Measurements from ENCODE around the gene SPNS2.

Gene SPNS2

DNA sequence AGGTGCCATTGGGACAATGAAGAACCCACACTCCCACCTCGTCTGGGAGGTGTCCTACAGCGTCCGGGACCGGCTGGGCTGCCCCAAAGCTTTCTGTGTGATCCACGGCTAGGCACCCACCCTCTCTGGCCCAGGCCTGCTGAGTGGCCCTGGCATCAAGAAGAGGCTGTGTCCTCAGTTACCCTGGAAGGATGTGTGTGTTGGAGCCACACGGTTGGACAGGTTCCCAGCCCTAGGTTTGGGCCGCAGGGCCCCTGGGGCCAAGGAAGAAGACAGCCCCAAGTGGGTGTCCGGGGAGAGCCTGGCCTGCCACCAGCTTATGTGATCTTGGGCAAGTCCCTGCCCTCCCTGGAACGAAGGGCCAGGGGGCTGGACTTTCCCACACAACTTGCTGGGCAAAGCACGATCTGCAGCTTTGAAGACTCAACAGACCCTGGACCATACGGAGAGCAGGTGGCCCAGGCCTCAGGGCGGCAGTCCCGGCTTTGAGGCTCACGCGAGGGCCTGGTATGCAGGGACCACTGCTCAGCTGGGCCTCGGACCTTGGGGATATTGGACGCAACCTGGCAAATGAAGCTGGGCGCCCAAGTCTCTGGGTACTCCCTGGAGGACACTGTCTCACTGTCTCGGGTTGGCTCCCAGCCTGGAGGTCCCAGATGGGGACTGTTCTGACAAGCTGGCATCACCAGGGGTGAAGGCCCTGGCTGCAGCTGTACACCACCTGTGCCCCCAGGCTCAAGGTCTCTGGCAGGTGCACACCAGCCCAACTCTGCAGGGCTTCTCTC, 39.0 kb downstream of the SPNS2 start:
- no peak for DNase-seq (ENCODE audit: low read depth)

DNA sequence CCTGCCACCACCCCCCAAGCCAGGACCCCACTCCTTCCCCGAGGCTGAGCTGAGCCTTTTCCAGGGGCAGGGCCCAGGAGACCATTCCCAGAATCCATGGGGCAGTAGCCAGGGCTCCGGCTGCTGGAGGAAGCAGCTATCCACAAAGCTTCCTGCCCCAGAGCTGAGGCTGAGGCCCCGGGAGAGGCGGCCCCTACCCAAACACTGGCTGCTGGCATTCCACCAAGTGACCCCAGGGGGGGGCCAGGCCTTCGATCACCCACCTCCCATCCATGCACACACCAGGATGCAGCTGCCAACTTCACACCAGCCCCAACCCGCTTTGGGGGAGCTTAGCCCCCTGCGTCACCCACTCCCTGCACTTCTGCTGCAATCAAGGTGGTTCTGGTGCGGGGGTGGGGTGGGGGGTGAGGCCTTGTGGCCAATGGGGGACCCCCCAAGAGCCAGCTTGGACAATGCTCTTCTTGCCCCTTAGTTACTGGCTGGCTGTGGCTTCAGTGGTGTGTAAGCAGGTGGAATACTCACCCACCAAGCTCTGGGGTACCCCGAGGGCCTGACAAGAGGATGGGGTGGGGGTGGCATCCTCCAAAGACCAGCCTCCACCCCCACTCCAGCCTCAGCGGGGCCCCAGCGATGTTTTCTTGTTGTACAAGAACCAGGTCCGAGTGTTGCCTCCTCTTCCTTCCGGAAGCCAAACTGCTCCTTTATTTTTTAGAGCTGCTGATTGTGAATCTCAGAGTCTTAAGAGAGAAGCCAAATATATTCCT, 39.7 kb downstream of the SPNS2 start:
- DNase-seq (ENCODE audit: low read depth) = no peak

DNA sequence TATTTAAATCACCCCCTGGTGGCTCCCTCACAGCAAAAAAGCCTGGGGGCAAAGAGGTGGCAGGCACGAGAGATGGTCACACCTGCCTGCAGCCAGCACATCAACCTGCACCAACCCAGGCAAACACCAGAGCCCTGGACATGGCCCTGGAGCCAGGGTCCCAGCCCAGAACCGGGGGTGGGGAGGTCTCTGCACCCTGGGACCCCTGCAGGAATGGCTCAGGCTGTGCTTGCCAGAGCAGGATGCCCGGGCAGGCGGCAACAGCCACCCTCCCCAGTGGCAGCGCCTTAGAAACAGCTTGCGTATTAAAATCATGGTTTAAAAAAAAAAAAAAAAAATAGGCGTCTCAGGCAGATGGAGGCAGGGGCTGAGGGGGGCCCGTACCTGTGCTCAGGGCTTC, 40.3 kb downstream of the SPNS2 start:
- DNase-seq (ENCODE audit: low read depth) = no peak

DNA sequence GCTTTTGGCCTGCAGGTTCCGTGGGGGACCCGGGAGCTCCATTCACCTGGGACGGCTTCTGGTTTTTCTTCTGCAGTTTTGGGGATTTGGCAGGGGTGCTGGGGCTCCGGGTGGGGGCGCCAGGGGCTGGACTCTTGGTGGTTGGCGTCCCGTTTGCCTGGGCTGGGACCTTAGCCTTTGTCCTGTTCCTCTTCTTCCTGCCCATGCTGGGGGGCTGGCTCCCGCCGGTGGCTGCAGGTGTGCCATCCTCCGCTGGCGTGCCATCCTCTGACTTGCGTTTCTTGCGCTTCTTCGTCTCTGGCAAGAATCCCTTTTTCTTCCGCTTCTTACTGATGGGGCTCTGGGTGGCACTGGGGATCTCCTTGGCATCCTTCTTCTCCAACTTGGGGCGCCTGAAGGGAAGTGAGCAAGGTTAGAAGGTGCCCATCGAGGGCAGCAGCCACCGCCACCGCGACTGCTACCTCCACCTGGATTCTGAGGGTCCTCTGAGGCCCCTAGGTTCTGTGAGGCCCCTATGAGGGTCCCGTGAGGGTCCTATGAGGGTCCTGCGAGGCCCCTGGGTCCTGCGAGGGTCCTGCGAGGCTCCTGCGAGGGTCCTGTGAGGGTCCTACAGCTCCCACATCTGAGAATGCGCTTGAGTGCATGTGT, 41.0 kb downstream of the SPNS2 start:
- DNase-seq (ENCODE audit: low read depth) = no peak

DNA sequence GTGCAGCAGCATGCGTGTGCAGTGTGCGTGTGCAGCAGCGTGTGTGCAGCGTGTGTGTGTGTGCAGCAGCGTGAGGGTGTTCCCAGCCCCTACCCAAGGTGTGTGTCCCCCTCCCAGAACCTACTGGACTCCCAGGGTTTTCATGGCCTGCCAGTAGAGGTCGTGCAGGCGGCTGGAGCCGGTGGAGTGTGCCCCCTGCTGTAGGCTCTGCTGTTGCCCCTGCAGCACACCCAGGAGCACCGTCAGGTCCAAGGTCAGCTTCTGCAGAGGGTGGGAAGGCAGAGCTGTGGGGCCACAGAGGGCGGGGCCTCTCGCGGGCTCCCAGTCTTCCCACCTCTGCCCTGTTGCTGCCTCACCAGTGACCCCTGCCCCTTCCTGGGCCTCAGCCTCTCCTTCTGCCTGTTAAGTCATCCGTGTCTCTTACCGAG, 41.6 kb downstream of the SPNS2 start:
- DNase-seq (ENCODE audit: low read depth) = no peak

DNA sequence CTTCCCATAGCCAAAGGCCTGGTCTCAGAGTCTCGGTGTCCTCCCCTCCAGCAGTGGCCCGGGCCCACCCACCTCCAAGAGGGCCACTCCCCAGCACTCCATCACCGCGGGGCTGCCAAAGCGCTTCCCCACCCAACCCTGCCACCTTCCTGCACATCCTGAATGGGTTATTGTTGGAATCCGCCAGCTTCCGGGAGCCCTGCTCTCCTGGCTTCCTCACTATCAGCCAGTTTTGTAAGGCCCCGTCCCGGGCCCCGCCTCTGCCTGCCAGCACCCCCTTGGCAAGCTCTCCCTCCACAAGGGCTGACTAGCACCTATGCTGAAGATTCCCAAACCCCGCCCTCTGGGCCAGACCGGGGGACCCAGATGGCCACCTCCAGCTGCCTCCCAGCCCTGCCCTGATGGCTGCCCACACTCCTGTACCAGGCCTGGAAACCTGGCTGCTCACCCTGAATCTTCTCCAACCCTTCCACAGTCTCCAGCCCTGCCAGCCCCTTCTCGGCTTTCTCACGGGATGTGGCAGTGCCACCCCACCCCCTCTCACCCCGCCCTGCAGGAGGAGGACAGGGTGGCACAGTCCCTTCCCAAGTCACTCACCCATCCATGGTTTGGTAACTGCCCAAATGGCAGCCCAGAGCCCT, 42.1 kb downstream of the SPNS2 start:
- DNase-seq (ENCODE audit: low read depth) = no peak

DNA sequence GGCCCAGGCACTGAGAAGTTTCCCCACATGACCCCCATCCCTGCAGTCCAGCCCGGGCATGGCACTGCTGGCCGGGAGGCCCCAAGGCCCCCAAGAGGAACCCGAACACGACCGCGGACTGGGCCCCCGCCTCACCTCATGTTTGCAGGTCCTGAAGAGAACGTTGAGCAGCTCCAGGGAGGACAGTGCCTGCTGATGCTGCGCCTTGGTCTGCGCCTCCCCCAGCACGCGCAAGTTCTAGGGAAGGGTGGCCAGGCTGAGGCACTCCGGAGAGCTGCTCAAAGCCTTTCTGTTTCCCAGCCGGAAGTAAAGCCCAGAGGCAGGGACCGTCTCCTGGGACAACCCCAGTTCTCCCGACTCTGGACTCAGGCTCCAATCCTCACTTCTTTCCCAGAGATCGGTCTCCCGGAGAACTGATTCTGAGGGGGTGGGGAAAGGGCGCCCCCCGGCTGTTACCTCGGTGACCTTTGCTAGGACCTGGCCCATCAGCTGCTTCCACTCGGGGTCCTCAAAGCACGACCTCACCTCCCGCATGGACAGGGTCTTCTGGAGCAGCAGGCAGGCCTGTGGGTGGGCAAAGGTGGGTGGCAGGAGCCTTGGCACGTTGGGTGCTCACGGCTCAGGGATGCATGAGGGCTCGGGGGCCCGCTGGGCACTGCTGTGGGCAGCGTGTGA, 42.8 kb downstream of the SPNS2 start:
- no peak for DNase-seq (ENCODE audit: low read depth)

DNA sequence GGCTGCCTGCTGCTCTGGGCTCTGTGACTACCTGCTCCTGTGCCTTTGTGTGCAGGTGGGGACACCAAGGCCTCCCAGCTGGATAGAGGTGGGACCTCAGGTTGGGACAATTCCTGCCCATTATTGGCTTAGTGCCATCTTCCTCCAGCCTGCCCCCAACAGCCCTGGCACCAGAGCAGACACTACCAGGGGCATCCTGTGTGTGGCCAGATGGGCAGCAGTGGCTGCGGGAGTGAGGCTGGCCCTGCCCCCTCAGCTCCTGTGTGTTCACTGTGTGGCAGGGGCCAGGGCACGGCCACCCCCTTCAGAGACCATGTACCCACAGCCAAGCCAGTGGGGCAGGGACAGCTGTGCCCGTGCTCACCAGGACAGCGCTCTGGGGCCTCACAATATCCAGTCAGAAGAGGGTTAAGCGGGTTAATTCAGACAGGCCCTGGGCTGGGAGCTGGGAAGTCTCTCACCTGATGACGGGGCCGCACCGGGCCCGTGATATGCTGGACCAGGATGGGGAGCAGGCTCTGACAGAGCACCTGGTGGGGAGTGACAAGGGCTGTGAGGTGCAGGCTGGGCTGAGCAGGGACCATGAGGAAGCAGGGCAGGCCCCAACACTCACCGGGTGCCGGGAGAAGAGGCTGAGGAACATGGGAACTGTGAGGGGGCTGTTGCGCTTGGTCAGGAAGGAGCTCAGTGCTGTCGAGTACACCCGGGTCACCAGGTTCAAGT, 43.5 kb downstream of the SPNS2 start:
- DNase-seq (ENCODE audit: low read depth) = no peak

DNA sequence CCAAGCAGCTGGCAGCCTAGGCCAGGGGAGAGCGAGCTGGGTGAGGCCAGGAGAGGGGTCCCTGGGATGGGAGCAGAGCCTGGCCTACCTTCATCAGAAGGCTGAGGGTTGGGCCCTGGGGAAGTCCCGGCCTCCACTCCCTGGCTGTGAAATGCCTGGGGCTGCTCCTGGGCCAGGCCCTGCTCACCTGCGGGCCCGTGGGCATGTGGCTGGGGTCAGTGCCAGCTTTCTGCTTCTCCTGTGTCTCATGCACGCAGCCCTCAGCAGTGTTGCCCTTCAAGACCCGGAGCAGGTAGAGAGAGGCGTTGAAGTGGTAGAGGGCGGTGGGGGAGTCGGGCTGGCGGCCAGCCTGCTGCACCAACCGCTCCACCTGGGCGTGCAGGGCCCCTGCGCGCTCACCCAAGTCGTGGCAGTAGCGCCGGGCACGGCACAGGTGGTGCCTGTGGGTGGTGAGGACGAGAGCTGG, 44.1 kb downstream of the SPNS2 start:
- no peak for DNase-seq (ENCODE audit: low read depth)

DNA sequence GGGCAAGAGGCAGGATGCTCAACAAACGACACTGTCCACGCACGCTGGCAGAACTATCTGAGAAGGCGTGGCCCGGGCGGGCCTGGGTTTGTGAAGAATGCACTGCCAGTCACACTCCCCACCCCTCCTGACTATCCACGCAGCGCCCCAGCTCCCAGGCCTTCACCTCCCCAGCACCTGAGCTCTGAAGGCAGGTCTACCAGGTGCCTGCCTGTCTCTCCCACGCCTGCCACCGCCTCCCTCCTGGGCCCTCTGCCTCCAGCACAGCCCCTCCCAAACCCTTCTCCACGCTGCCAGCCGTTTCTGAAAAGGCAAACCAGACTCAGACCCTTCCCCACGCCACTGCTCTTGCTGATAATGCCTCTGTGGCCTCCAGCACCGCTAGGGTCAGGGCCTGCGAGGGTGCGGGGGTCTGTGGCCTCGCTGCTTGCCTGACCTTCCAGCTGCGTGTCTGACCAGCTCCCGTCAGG, 44.9 kb downstream of the SPNS2 start:
- no peak for DNase-seq (ENCODE audit: low read depth)

DNA sequence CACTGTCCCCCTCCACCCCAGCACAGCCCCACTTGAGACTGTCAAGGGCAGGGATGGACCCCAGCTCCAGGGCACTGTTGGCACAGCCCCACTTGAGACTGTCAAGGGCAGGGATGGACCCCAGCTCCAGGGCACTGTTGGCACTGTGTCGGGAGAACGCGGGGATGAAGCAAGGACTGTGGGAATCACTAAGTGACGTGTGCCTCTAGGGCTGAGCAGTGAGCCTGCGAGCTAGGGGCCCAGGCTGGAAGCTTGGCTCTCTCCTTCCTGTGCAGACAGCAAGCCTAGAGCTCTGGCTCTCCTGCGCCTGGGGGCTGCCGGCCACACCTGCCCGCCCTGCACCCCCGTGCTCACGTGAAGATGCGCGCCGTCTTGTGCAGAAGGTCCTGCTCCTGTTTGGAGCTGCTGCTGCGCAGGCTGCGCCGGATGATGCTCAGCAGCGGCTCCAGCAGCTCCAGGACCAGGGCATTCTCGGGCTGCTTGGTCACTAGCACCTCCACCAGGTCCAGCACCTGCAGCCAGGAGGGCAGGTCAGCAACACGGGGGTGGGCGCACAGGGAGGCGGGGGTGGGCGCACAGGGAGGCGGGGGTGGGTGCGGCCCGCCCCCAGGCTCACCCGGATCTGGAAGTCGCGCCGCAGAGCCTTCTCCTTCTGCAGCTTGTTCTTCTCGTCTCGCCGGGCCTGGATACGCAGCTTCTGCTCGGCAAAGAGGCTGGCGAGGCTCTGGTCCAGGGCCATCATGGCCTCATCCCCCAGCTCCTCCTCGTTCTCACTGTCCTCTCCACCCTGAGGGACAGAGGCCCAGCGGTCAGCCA, 45.7 kb downstream of the SPNS2 start:
- DNase-seq (ENCODE audit: low read depth) = no peak

DNA sequence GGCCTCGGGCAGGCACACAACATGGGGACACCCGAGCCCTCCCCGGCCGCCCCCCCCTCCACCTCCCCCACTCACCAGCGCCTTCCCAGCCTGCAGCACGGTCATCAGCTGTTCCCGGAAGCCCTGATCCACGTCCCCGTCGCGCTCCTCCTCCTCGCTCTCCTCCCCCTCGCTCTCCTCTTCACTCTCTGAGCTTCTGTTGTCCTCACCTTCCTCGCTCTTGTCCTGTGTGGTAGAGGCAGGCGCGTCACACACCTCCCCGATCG, 46.2 kb downstream of the SPNS2 start:
- DNase-seq (ENCODE audit: low read depth) = no peak

DNA sequence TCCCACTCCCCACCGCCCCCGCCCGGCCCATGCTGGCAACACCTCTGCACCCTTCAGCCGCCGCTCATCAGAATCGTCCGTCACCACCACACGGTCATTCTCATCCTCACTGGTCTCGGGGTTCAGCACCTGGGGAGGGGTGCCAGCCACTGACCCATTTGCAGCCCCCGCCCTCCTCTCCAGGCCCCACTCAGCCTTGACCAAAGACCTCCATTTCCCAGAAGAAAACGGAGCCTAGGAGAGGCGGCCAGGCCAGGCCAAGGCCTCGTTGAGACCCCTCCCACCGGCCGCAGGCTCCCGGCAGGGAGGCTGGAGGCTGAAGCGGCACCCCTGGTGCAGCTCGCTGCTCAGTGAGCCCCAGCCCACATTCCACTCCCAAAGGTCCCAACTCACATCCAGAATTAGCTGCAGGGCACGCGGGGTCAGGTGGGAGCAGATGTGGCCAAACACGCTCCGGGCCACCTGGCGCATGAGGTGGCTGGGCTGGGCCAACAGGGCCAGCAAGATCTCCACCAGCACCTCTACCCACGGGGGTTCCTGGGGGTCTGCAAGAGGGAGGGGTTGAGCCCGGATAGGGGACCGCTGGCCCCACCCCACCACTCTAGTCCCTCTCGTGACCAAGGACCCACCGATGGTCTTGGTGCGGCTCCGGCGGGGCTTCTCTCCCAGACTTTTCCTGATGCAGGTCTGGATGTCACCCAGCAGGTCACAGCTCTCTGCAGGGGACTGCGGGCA, 46.7 kb downstream of the SPNS2 start:
- no peak for DNase-seq (ENCODE audit: low read depth)

DNA sequence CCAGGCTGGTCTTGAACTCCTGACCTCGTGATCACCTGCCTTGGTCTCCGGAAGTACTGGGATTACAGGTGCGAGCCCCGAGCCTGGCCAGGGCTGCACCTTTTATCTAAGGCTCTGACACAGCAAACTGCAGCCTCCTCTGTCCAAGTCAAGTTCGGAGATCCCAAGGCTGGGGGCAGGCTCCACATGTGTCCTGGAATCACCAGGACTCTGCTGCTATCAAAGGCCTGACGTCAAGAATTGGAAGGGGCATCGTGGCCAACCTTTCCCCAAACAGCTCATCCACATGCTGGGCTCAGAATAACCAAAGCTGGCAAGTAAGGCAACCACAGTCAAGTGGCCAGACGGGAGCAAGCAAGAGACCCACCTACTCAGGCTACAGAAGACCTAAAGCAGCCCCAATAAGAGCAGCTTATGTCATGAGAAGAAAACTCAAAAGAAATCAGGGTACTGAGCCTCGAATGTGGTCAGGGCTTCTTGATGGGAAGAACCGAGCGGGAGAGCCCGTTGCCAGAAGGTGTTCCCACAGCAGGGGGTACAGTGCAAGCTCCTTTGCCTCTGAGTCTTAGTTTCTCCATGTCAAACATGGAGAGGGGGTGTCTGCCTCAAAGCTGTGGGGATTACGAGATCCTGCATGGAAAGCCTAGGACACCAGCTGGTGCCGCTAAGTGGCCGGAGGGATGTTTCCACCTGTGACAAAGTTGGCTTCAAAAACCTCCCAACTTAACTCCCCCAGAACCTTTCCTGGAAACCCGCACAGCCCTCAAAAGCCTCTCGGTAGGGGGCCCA, 48.6 kb downstream of the SPNS2 start:
- no peak for DNase-seq (ENCODE audit: low read depth)

DNA sequence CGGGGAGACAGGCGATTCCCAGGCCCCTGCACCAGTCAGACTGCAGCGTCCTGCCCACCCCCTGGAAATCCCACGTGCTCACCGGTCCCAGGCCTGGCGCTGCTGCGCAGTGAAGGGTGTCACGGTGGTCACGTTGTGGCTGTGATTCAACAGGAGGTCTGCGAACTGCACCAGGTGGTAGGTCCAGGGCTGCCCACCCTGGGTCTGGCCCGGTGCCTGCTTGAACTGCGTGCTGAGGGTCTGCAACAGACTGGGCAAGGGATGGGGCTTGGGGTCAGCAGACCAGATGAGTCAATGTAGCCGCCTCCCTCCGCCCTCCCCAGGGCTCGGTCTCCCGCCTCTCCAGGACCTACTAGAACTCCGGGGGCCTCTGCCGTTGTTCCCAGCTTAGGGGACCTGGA, 49.4 kb downstream of the SPNS2 start:
- DNase-seq (ENCODE audit: low read depth) = no peak

DNA sequence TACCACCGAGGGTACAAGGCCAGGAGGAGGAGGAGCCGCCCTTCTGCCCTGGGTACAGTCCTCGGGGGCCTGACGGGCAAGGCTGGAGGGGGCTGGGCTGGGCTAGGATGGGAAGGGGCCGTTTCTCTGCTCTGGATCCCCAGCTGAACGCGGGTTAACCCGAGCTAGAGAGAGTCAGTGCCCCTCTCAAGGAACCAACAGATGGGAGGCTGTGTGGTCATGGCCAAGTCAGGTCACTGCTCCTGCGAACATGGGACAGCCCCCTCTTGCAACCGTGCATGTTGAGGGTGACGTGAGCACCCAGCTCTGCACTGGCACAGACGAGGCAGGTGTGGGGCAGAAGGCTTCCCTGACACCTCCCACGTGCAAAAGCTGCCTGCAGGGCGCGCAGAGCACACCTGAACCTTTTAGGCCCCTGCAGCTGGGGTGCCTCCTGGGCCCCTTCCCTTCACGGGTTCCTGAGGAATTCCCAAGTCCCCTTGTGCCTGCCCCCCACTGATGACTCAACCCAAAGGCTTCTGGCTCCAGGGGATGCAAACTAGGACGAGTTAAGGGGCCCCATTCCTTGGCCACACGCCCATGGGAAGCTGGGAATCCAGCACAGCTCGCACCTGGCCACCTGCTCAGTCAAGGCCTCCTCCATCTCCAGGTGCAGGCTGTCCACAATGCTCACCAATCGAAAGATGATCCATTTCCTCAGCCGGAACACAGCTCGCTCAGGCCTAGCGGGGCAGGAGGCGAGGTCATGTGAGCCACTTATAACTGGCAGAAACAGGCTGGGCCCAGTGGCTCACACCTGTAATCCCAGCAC, 50.2 kb downstream of the SPNS2 start:
- DNase-seq (ENCODE audit: low read depth) = no peak

DNA sequence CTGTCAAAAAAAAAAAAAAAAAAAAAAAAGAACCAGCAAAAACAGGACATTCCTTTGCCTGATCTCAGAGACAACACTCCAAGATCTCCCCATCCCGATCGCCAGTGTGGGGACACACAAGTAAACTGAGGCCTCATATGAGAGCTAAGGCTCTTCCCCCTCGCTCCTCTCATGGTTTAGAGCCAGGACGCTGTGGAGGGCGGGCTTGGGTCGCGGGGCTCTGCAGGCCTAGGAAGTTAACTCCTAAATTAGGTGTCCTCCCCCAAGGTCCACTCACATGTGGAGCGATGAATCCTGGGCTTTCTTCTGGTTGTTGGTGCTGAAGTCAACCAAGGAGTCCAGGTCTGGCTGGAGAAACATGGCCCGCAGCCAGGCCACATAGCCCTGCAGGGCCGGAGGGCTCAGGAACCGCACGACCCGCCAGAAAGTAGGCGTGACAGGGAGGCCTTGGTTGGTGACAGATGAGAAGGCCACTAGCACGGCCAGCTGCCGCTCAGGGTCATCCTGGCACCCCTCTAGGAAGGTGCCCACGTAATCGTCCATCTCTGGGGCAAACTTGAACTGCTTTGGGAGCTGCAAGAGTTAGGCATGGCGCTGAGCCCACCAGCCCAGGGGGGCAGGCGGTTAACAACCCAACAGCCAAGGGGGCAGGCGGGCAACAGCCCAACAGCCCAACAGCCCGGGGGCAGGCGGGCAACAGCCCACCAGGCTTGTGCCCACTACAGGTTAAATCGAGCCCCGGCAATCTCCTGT, 51.3 kb downstream of the SPNS2 start:
- no peak for DNase-seq (ENCODE audit: low read depth)
